GM10266 (cell line): ENCODE data around the gene CDKN2AIP.
"Not testable (repeated sequence)": the region's sequence is repeated elsewhere in the genome, so short reads cannot be mapped to it uniquely, and the experiment has no call there.

Source experiments
- DNase-seq: peaks from one replicate; pipeline ENCODE4 v3.0.0; 2012; ENCODE audit errors: extremely low spot score
- CTCF ChIP-seq: IDR thresholded peaks from 2 replicates; pipeline ENCODE4 v1.5.1; 2012; ENCODE audit warnings: mild to moderate bottlenecking, low read depth; ENCODE audit not compliant: control insufficient read depth, insufficient read depth; ENCODE audit errors: missing control alignments

CDKN2AIP gene

GRCh38 chr4:183449193-183449882, 4.9 kb downstream of the CDKN2AIP start:
- no peak for TF ChIP-seq CTCF
- DNase-seq, result no peak

- TF ChIP-seq CTCF, result no peak
- no peak for DNase-seq
Observed at GRCh38 chr4:183450108-183450507, 5.7 kb downstream of the CDKN2AIP start.

- DNase-seq, result no peak
- TF ChIP-seq CTCF, result no peak
Observed at GRCh38 chr4:183455431-183456195, 11.2 kb downstream of the CDKN2AIP start.

- TF ChIP-seq CTCF, result no peak
- no peak for DNase-seq
Observed at GRCh38 chr4:183458005-183458404, 13.6 kb downstream of the CDKN2AIP start.

GRCh38 chr4:183463903-183464619, 19.6 kb downstream of the CDKN2AIP start:
- DNase-seq, result not testable (repeated sequence)

GRCh38 chr4:183465879-183466278, 21.4 kb downstream of the CDKN2AIP start:
- DNase-seq, result not testable (repeated sequence)

GRCh38 chr4:183467246-183467645, 22.8 kb downstream of the CDKN2AIP start:
- no peak for TF ChIP-seq CTCF
- DNase-seq, result no peak
